ENCODE results near the gene KLHL29. TPM values are rescaled to one million over a fixed set of nuclear protein-coding genes. Genes with fewer than 3 reads are reported as not detected.

The KLHL29 gene
- total RNA-seq, 2 experiments from 2014 or later: 2.5 to 2.7 TPM

GRCh38 chr2:23677836-23678235 lies 292.9 kb downstream of the KLHL29 start:
- TF ChIP-seq CTCF (IDR thresholded peaks at IDR 0.05): no peak

GRCh38 chr2:23679044-23679443 lies 294.1 kb downstream of the KLHL29 start:
- POLR2A ChIA-PET: no interaction called here
- Mint-ChIP-seq H3K4me3 (no peak overlapping the region), H3K4me1 (ENCODE audit: low read depth) (no peaks in the 10 kb centered on the region), H3K27ac (no peak overlapping the region), H3K27me3 (peaks cover 4% of the 10 kb centered on the region), H3K36me3 (ENCODE audit: low read depth) (no peaks in the 10 kb centered on the region), H3K9me3 (peaks cover 4% of the 10 kb centered on the region)
- intact Hi-C loops (cut with DNase I, micrococcal nuclease): no loop called here
- DNase-seq (no peak), ATAC-seq (ENCODE audit: poor library complexity) (no peak)
- CTCF ChIA-PET: no interaction called here
- H3K4me1 ChIP-seq (ENCODE audit: insufficient read depth, low read length): no peaks in the 10 kb centered on the region
- no peak overlapping the region for H3K27ac ChIP-seq (ENCODE audit: low read depth in 1 of 2, low read length in 2 of 2)
- peaks cover 0 to 57% of the 10 kb centered on the region in 2 experiments for H3K9me3 ChIP-seq (ENCODE audit: control insufficient read depth in 1 of 2, insufficient read depth in 1 of 2, low read length in 2 of 2)
- H3K36me3 ChIP-seq (ENCODE audit: insufficient read depth, low read length): no peaks in the 10 kb centered on the region
- no peak for TF ChIP-seq CTCF (IDR thresholded peaks at IDR 0.05)
- no peaks in the 10 kb centered on the region for H3K27me3 ChIP-seq (ENCODE audit: control insufficient read depth in 1 of 2, insufficient read depth in 2 of 2, low read length in 2 of 2)
- no peak overlapping the region for H3K4me3 ChIP-seq (ENCODE audit: low read length)

More at GRCh38 chr2:23677836-23678235, 292.9 kb downstream of the KLHL29 start:
- ATAC-seq (ENCODE audit: poor library complexity): no peak
- H3K36me3 ChIP-seq (ENCODE audit: insufficient read depth, low read length): no peaks in the 10 kb centered on the region
- Mint-ChIP-seq H3K27me3 (peaks cover 4% of the 10 kb centered on the region), H3K27ac (no peak overlapping the region), H3K4me3 (no peak overlapping the region), H3K36me3 (ENCODE audit: low read depth) (no peaks in the 10 kb centered on the region), H3K9me3 (peaks cover 4% of the 10 kb centered on the region), H3K4me1 (ENCODE audit: low read depth) (no peaks in the 10 kb centered on the region)
- intact Hi-C loops (cut with DNase I, micrococcal nuclease): no loop called here
- H3K27ac ChIP-seq (ENCODE audit: low read depth in 1 of 2, low read length in 2 of 2): no peak overlapping the region
- no peak for DNase-seq
- ChIA-PET CTCF (no interaction called here), POLR2A (no interaction called here)
- H3K27me3 ChIP-seq (ENCODE audit: control insufficient read depth in 1 of 2, insufficient read depth in 2 of 2, low read length in 2 of 2): no peaks in the 10 kb centered on the region
- H3K4me3 ChIP-seq (ENCODE audit: low read length): no peak overlapping the region
- no peaks in the 10 kb centered on the region for H3K4me1 ChIP-seq (ENCODE audit: insufficient read depth, low read length)
- H3K9me3 ChIP-seq (ENCODE audit: control insufficient read depth in 1 of 2, insufficient read depth in 1 of 2, low read length in 2 of 2): peaks cover 0 to 55% of the 10 kb centered on the region in 2 experiments

- H3K4me1 Mint-ChIP-seq (ENCODE audit: low read depth): no peaks in the 10 kb centered on the region
- TF ChIP-seq CTCF (IDR thresholded peaks at IDR 0.05): no peak
- Histone ChIP-seq H3K27me3 (ENCODE audit: control insufficient read depth in 1 of 2, insufficient read depth in 2 of 2, low read length in 2 of 2) (no peaks in the 10 kb centered on the region), H3K9me3 (ENCODE audit: control insufficient read depth in 1 of 2, insufficient read depth in 1 of 2, low read length in 2 of 2) (peaks cover 0 to 45% of the 10 kb centered on the region in 2 experiments), H3K4me1 (ENCODE audit: insufficient read depth, low read length) (no peaks in the 10 kb centered on the region), H3K27ac (ENCODE audit: low read depth in 1 of 2, low read length in 2 of 2) (no peak overlapping the region), H3K36me3 (ENCODE audit: insufficient read depth, low read length) (no peaks in the 10 kb centered on the region), H3K4me3 (ENCODE audit: low read length) (no peak overlapping the region)
- CTCF ChIA-PET: no interaction called here
- DNase-seq (no peak), ATAC-seq (ENCODE audit: poor library complexity) (no peak)
- no peak overlapping the region for H3K4me3 Mint-ChIP-seq
- no peaks in the 10 kb centered on the region for H3K27me3 Mint-ChIP-seq
- H3K27ac Mint-ChIP-seq: no peak overlapping the region
- intact Hi-C loops (cut with DNase I, micrococcal nuclease): no loop called here
- no peaks in the 10 kb centered on the region for H3K36me3 Mint-ChIP-seq (ENCODE audit: low read depth)
- POLR2A ChIA-PET: no interaction called here
- H3K9me3 Mint-ChIP-seq: peaks cover 4% of the 10 kb centered on the region
Observed at GRCh38 chr2:23680951-23681350, 296.0 kb downstream of the KLHL29 start.
